Esophagus muscularis mucosa (tissue), 4 donors: ENCODE results near the gene SERTAD1.

Source experiments
- CTCF ChIP-seq, 3 experiments: fragments of 200-600 bp in 2 of 3; fragments of 450-650 bp in 1 of 3; sonication (generic) in 2 of 3; IDR thresholded peaks; one replicate each; pipeline ENCODE4 v1.5.1; 2017 to 2019; ENCODE audit warnings: antibody characterized with exemption in 3 of 3, mild to moderate bottlenecking in 2 of 3, moderate library complexity in 1 of 3
- EP300 ChIP-seq: sonication (generic); formaldehyde crosslinking; IDR thresholded peaks from one replicate; pipeline ENCODE4 v1.6.1; 2017; ENCODE audit warnings: antibody characterized with exemption
- POLR2A ChIP-seq: fragments of 450-650 bp; IDR thresholded peaks from one replicate; pipeline ENCODE4 v1.6.1; 2017; ENCODE audit warnings: antibody characterized with exemption, moderate library complexity, mild to moderate bottlenecking, low read depth
- POLR2AphosphoS5 ChIP-seq, 2 donors: sonication (generic); formaldehyde crosslinking; IDR thresholded peaks; one replicate each; pipeline ENCODE4 v1.6.1; 2017; ENCODE audit warnings: antibody characterized with exemption in 2 of 2

DNA sequence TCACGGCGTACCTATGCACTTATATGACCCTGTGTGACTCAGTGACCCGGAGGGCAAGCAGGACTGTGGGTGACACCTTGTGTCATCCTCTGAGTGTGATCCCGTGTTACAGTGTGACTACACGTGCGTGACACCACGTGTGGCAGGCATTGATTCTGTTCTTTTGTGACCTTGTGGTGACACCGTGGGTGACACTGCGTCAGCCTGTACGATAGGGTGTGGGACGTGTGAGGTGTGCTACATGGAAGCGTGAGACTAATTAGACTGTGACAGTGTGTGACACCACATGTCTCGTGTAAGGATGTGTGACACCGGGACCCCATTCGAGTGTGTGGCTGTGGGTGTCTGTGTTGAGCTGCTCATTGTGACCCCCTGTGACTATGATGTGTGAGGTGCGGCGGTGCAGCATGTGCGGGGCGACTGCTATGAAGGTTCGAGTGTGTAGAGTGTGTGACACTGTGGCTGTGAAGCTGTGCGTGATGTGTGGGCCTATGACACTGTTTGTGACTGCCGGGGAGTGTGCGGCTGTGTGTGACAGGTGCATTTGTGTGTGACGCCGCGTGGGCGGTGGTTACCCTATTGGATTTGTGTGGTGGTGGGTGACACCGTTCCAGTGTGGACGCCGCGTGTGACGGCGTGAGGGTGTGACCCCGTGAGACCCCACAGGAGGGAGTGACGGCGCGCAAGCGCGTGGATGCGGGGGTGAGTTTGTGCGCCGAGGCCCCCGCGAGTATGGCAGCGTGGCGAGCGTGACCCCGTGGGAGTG, 40.6 kb upstream of the SERTAD1 start:
- TF ChIP-seq CTCF (IDR thresholded peaks at IDR 0.05) (no peak), POLR2A (no peak), EP300 (no peak), POLR2AphosphoS5 (IDR thresholded peaks at IDR 0.05) (no peak)
